HEK293 (cell line): Measurements from ENCODE around the gene INPP4B.

Experiments used
- CTCF ChIP-seq: fragments of 450-650 bp; formaldehyde crosslinking; IDR thresholded peaks from 2 replicates; pipeline ENCODE4 v1.5.1; 2016; ENCODE audit warnings: missing biosample characterization, missing genetic modification characterization
- KLF9 ChIP-seq: fragments of 450-650 bp; formaldehyde crosslinking; IDR thresholded peaks from 2 replicates; pipeline ENCODE4 v1.5.1; 2016; ENCODE audit warnings: missing biosample characterization, missing genetic modification characterization, low read depth
- PBX3 ChIP-seq: sonication (generic); formaldehyde crosslinking; IDR thresholded peaks from 2 replicates; pipeline ENCODE4 v1.8.1; 2022; ENCODE audit warnings: mild to moderate bottlenecking, moderate library complexity, missing genetic modification reagents
- ZFP37 ChIP-seq: fragments of 450-650 bp; formaldehyde crosslinking; IDR thresholded peaks from 2 replicates; pipeline ENCODE4 v1.5.1; 2016; ENCODE audit warnings: missing biosample characterization, missing genetic modification characterization
- ZNF10 ChIP-seq: fragments of 450-650 bp; formaldehyde crosslinking; IDR thresholded peaks from 2 replicates; pipeline ENCODE4 v1.5.1; 2017; ENCODE audit warnings: missing biosample characterization, missing genetic modification characterization
- ZNF23 ChIP-seq: fragments of 450-650 bp; formaldehyde crosslinking; IDR thresholded peaks from 2 replicates; pipeline ENCODE4 v1.5.1; 2016; ENCODE audit warnings: missing biosample characterization, missing genetic modification characterization, borderline replicate concordance
- ZNF521 ChIP-seq: fragments of 450-650 bp; formaldehyde crosslinking; IDR thresholded peaks from 2 replicates; pipeline ENCODE4 v1.5.1; 2017; ENCODE audit warnings: missing biosample characterization, mild to moderate bottlenecking, missing genetic modification characterization
- ZNF580 ChIP-seq: fragments of 450-650 bp; formaldehyde crosslinking; IDR thresholded peaks from 2 replicates; pipeline ENCODE4 v1.5.1; 2016; ENCODE audit warnings: missing biosample characterization, missing genetic modification characterization
- ZNF792 ChIP-seq: fragments of 450-650 bp; formaldehyde crosslinking; IDR thresholded peaks from 2 replicates; pipeline ENCODE4 v1.5.1; 2016; ENCODE audit warnings: missing biosample characterization, missing genetic modification characterization

GRCh38 chr4:142818476-142818875, 27.6 kb downstream of the INPP4B start:
- TF ChIP-seq KLF9 (tag by site-specific recombination) (no peak), CTCF (tag by site-specific recombination) (no peak), ZNF23 (tag by site-specific recombination) (no peak), PBX3 (no peak), ZFP37 (tag by site-specific recombination) (no peak), ZNF10 (tag by site-specific recombination) (no peak), ZNF792 (no peak), ZNF521 (tag by site-specific recombination) (no peak), ZNF580 (tag by site-specific recombination) (no peak)
